Ovary (tissue), 9 donors: ENCODE measurements around the gene RHBDF1. TPM values are rescaled to one million over a fixed set of nuclear protein-coding genes. Genes with fewer than 3 reads are reported as not detected.
A peak's percentile ranks its signal among the peaks of the same experiment; 100 is the strongest.

Source experiments
- DNase-seq, 5 donors: peaks; one replicate each; pipeline ENCODE4 v3.0.0-alpha.2; 2019 to 2020
- H3K27ac ChIP-seq, 2 donors: fragments of 200-600 bp; one replicate each; pipeline versions ENCODE4 v1.5.1 to v1.8.0; 2019 to 2022
- H3K27me3 ChIP-seq: fragments of 200-600 bp; one replicate; pipeline ENCODE4 v1.8.0; 2022
- H3K36me3 ChIP-seq: fragments of 200-600 bp; sonication (generic); one replicate; pipeline ENCODE4 v1.5.1; 2019
- H3K4me1 ChIP-seq: one replicate; pipeline ENCODE4 v1.8.1; 2013; ENCODE audit warnings: mild to moderate bottlenecking, moderate library complexity; ENCODE audit not compliant: insufficient read depth
- H3K4me3 ChIP-seq: fragments of 200-600 bp; sonication (generic); one replicate; pipeline ENCODE4 v1.5.1; 2017
- H3K9me3 ChIP-seq, 2 donors: fragments of 200-600 bp in 1 of 2; sonication (generic) in 1 of 2; one replicate each; pipeline versions ENCODE4 v1.5.1 to v1.8.1; 2013 to 2019; ENCODE audit warnings: mild to moderate bottlenecking in 1 of 2, moderate library complexity in 1 of 2
- EP300 ChIP-seq: sonication (generic); formaldehyde crosslinking; IDR thresholded peaks from one replicate; pipeline ENCODE4 v1.6.1; 2017; ENCODE audit warnings: antibody characterized with exemption
- POLR2A ChIP-seq: fragments of 450-650 bp; IDR thresholded peaks from one replicate; pipeline ENCODE4 v1.6.1; 2017; ENCODE audit warnings: antibody characterized with exemption, mild to moderate bottlenecking, moderate library complexity
- WGBS, 3 donors: extraction: QIAGEN DNeasy Blood & Tissue Kit in 1 of 3; methylation state at CpG; one replicate each; pipeline versions ENCODE4 v1.1.5 to v1.1.7; 2013 to 2017; 5-methylcytosine and 5-hydroxymethylcytosine counted together
- intact Hi-C, 4 donors: fragments of 100-400 bp; cut with DNase I; formaldehyde crosslinking; loops; one replicate each; pipeline versions ENCODE4 v1.11.0 to v1.15.1; 2022 to 2023
- polyA plus RNA-seq, 2 donors: library from polyadenylated mRNA; stranded (reverse); fragments of 200-250 nt in 1 of 2; fragments of 350-450 nt in 1 of 2; fragmentation: Illumina TruSeq in 1 of 2; extraction: RNeasy Lipid Tissue Mini Kit (QIAGEN cat#74804) in 1 of 2; gene quantifications; one replicate each; pipeline ENCODE4 v1.2.3, GENCODE V29; 2013 to 2014
- total RNA-seq, 7 donors: library from RNA; depleted of rRNA in 2 of 7; stranded (reverse); fragments of >200 nt in 2 of 7; fragmentation: NEBNext Ultra II Directional in 3 of 7; extraction: Animal tissue kit (Norgen Biotek cat#: 25700) in 3 of 7; gene quantifications; one replicate each; pipeline versions ENCODE4 v1.1.0 to v1.2.4, GENCODE V29; 2016 to 2023
- TF ChIP-seq, protein P1 (sequence below), 3 donors: fragments of 450-650 bp in 2 of 3; fragments of 200-600 bp in 1 of 3; IDR thresholded peaks; one replicate each; pipeline versions ENCODE4 v1.5.1 to v1.8.0; 2016 to 2022; ENCODE audit warnings: antibody characterized with exemption in 3 of 3, mild to moderate bottlenecking in 1 of 3
- donor health status: DM: no; HTN: no; CAD: no; lungs with moderate emphysema.
- donor health status: DM: no; HTN: no; CAD: no.
- donor health status: Bipolar disorder and iron deficiency.
- donor health status: DM: yes; HTN: yes; CAD: no.
- donor health status: DM: no; HTN: no; CAD: no.
- donor health status: DM: yes; HTN: yes; CAD: no.

Gene RHBDF1
- total and polyA plus RNA-seq, 9 donors, result 10.9 to 76.0 (median 49.2) TPM

DNA sequence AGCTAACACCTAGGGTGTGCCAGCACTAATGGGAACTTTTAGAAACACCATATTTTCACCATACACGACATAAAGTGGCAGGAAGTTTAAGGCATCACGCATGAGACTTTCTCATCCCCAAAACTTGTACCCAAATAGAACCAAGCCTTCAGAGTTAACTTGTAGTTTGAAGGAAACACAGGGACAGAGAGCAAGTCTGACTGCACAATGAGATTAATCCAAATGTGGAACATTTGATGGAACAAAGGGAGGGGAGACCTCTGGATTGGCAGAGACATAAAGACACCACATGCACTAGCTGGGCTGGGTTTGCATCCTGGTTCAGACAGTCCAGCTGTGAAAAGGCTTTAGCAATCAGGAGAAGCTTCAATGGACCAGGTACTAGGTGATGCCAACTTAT is 41.9 kb upstream of the RHBDF1 start:
- no peak overlapping the region for H3K27ac ChIP-seq
- DNase-seq, result no peak
- H3K9me3 ChIP-seq, result no peaks in the 10 kb centered on the region
- no peak for TF ChIP-seq EP300
- TF ChIP-seq, protein P1, sequence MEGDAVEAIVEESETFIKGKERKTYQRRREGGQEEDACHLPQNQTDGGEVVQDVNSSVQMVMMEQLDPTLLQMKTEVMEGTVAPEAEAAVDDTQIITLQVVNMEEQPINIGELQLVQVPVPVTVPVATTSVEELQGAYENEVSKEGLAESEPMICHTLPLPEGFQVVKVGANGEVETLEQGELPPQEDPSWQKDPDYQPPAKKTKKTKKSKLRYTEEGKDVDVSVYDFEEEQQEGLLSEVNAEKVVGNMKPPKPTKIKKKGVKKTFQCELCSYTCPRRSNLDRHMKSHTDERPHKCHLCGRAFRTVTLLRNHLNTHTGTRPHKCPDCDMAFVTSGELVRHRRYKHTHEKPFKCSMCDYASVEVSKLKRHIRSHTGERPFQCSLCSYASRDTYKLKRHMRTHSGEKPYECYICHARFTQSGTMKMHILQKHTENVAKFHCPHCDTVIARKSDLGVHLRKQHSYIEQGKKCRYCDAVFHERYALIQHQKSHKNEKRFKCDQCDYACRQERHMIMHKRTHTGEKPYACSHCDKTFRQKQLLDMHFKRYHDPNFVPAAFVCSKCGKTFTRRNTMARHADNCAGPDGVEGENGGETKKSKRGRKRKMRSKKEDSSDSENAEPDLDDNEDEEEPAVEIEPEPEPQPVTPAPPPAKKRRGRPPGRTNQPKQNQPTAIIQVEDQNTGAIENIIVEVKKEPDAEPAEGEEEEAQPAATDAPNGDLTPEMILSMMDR (IDR thresholded peaks at IDR 0.05), result no peak
- TF ChIP-seq POLR2A, result no peak
- H3K36me3 ChIP-seq, result no peaks in the 10 kb centered on the region
- 89 to 91% (median 90%) methylated on average over 2 of the region's 2 CpGs for WGBS, 3 donors
- intact Hi-C loops, result no loop called here
- H3K4me3 ChIP-seq, result no peak overlapping the region
- H3K4me1 ChIP-seq, result peaks cover 7% of the 10 kb centered on the region
- no peaks in the 10 kb centered on the region for H3K27me3 ChIP-seq

DNA sequence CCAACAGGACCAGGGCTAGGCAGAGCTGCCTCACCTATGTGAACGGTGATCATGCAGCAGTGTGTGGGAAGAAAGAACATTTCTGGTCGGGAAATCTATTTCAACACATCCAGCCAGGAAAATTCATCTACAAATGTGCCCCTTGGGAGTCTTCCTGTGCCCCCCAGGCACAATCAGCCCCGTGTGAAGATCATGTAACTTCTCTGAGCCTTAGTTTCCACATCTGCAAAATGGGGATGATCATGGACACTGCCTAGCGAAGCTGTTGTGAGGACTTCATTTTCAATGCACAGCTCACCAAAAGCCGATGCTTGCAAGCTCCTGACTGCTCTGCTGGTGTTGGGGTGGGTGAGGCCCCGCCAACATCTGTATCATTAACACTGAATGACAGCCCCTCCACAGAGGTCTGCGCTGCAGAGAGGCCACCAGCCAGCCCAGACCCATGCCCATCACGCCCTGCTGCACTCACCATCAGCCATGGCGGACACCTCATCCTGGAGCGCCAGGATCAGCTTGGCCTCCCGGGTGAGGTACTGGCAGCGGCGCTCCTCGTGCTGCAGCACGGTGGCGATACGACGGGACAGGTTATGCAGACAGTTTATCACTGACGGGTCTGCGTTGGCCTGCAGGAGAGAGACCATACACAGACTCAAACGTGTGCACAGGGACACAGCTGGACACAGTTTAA is 39.9 kb upstream of the RHBDF1 start:
- DNase-seq, result no peak
- peaks cover 7% of the 10 kb centered on the region for H3K4me1 ChIP-seq
- TF ChIP-seq, protein P1 (IDR thresholded peaks at IDR 0.05), result no peak
- TF ChIP-seq EP300, result no peak
- TF ChIP-seq POLR2A, result no peak
- H3K27ac ChIP-seq, result no peak overlapping the region
- no peaks in the 10 kb centered on the region for H3K36me3 ChIP-seq
- intact Hi-C loops, result no loop called here
- 89 to 91% (median 91%) methylated on average over 21 of the region's 21 CpGs for whole genome bisulfite sequencing, 3 donors
- H3K4me3 ChIP-seq, result no peak overlapping the region
- no peaks in the 10 kb centered on the region for H3K9me3 ChIP-seq
- no peaks in the 10 kb centered on the region for H3K27me3 ChIP-seq

DNA sequence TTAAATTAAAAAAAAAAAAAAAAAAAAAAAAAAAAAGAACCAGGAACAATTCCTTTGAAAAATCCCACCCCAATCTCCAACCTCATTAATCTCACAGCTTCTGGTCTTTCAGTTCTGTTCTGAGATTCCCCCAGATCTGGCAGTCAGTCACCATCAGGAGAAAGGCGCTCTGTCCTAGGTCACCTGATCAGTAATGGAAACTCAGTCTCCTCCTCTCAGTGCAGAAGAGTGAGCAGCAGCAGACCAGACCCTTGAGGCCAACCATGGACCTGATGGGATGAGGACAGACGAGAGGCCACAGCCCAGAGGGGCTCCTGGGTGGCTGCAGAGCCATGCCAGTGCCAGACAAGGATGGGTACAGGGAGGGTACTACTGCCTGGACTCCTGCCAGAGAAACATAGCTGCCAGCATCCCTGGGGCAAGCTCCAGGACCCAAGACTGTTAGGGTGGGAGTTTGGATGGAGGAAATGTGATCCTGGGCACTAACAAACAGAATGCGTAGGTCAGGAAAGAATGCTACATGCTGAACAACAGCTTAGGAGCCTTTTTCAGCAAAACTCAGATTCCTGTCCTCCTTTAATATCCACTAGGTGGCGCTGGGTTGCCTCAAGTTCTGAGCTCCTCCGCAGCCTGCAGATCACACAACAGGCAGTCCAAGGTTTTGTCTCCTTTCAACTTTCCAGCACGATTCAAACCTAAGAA is 34.3 kb upstream of the RHBDF1 start:
- Histone ChIP-seq H3K4me3 (no peak overlapping the region), H3K36me3 (no peaks in the 10 kb centered on the region), H3K27me3 (no peaks in the 10 kb centered on the region), H3K27ac (no peak overlapping the region), H3K4me1 (peaks cover 10% of the 10 kb centered on the region), H3K9me3 (no peaks in the 10 kb centered on the region)
- 20 to 31% (median 26%) methylated on average over 6 of the region's 6 CpGs for WGBS, 3 donors
- intact Hi-C loops, result loop anchor here in 2 of 4 donors (2.0 to 5.0 kb wide), 3 partner anchors 74 to 256 kb away; partner anchors contain the start of gene HBQ1 (in 2 of the 2)
- TF ChIP-seq, protein P1 (IDR thresholded peaks at IDR 0.05), result peak; percentile 73 to 79 (median 74)
- TF ChIP-seq EP300 (no peak), POLR2A (no peak)
- peak in 3 of 5 donors; percentile 49 to 67 (median 56) for DNase-seq

DNA sequence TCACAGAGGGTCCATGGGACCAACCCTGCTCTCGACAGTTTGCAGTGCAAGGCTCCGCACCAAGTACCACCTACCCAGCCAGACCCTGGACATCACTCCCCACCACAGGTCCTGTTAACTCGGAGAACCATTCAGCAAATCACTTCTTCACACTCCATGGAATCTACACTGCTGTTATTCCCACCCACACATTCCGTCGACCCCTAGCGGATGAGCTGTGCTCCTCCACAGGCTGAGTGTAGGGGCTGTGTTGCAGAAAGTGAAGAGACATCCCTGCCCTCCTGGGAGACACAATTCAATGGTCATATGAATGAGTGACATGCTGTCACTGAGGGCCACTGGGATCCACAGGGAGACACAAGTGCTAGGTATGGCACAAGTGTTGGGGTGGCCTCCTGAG is 33.1 kb upstream of the RHBDF1 start:
- WGBS, 3 donors, result 81 to 88% (median 85%) methylated on average over 6 of the region's 6 CpGs
- intact Hi-C loops, result loop anchor here in 2 of 4 donors (5.0 kb wide), 2 partner anchors 77 to 257 kb away; partner anchors contain the start of gene HBQ1 (in 1 of the 2)
- no peak for TF ChIP-seq POLR2A
- TF ChIP-seq, protein P1 (IDR thresholded peaks at IDR 0.05), result no peak
- TF ChIP-seq EP300, result no peak
- no peak for DNase-seq
- no peak overlapping the region for H3K27ac ChIP-seq
- peaks cover 19% of the 10 kb centered on the region for H3K4me1 ChIP-seq
- no peaks in the 10 kb centered on the region for H3K27me3 ChIP-seq
- H3K9me3 ChIP-seq, result no peaks in the 10 kb centered on the region
- H3K36me3 ChIP-seq, result no peaks in the 10 kb centered on the region
- no peak overlapping the region for H3K4me3 ChIP-seq
